Right lobe of liver (tissue), 6 donors: Measurements from ENCODE around the gene KCNMA1. TPM values are rescaled to one million over a fixed set of nuclear protein-coding genes. Genes with fewer than 3 reads are reported as not detected.

Experiments used
- ATAC-seq, 4 donors: fragments of 200-7000 bp; cut with Tn5 transposase; one replicate each; pipeline ENCODE4 v1.9.1; 2020; ENCODE audit warnings: mild to moderate bottlenecking in 4 of 4, moderate library complexity in 4 of 4
- DNase-seq, 3 donors: peaks; one replicate each; pipeline ENCODE4 v3.0.0-alpha.2; 2020
- H3K27ac ChIP-seq, 3 donors: fragments of 200-600 bp; one replicate each; pipeline ENCODE4 v1.8.0; 2022
- H3K27me3 ChIP-seq, 2 donors: fragments of 200-600 bp; one replicate each; pipeline ENCODE4 v1.8.0; 2022
- H3K36me3 ChIP-seq, 4 donors: fragments of 200-600 bp; sonication (generic) in 1 of 4; one replicate each; pipeline versions ENCODE4 v1.5.1 to v1.8.0; 2017 to 2022; ENCODE audit warnings: control low read depth in 1 of 4
- H3K4me1 ChIP-seq, 4 donors: fragments of 200-600 bp; sonication (generic) in 1 of 4; one replicate each; pipeline versions ENCODE4 v1.5.1 to v1.8.0; 2017 to 2022; ENCODE audit warnings: control low read depth in 1 of 4
- H3K4me3 ChIP-seq, 3 donors: fragments of 200-600 bp; one replicate each; pipeline ENCODE4 v1.8.0; 2022
- H3K9me3 ChIP-seq, 4 donors: fragments of 200-600 bp; sonication (generic) in 1 of 4; one replicate each; pipeline versions ENCODE4 v1.5.1 to v1.8.0; 2017 to 2022; ENCODE audit warnings: control low read depth in 1 of 4
- POLR2A ChIP-seq: fragments of 450-650 bp; IDR thresholded peaks from one replicate; pipeline ENCODE4 v1.6.1; 2017; ENCODE audit warnings: antibody characterized with exemption, mild to moderate bottlenecking
- WGBS: methylation state at CpG from one replicate; pipeline ENCODE4 v1.1.6; 2018; ENCODE audit warnings: low coverage, low lambda C conversion rate; ENCODE audit not compliant: insufficient coverage; ENCODE audit errors: missing lambda C conversion rate; 5-methylcytosine and 5-hydroxymethylcytosine counted together
- intact Hi-C, 2 donors: fragments of 100-400 bp; cut with DNase I; formaldehyde crosslinking; loops; one replicate each; pipeline versions ENCODE4 v1.11.2 to v1.14.1; 2022
- total RNA-seq, 6 experiments: library from RNA; depleted of rRNA in 2 of 6; stranded (reverse); fragments of >200 nt in 2 of 6; fragmentation: NEBNext Ultra II Directional in 3 of 6; extraction: Animal tissue kit (Norgen Biotek cat#: 25700) in 3 of 6; gene quantifications; one replicate each; pipeline versions ENCODE4 v1.1.0 to v1.2.4, GENCODE V29; 2016 to 2023
- TF ChIP-seq, protein P1 (sequence below), 4 donors: fragments of 200-600 bp in 3 of 4; fragments of 450-650 bp in 1 of 4; IDR thresholded peaks; one replicate each; pipeline versions ENCODE4 v1.5.1 to v1.8.0; 2016 to 2022; ENCODE audit warnings: antibody characterized with exemption in 4 of 4, mild to moderate bottlenecking in 2 of 4
- donor health status: DM: no; HTN: yes; CAD: no.
- donor health status: DM: no; HTN: no; CAD: no.
- donor health status: DM: no; HTN: no; CAD: no.
- donor health status: DM: no; HTN: yes; CAD: no.
- donor health status: DM: no; HTN: yes; CAD: no.

KCNMA1 gene
- total RNA-seq, 6 experiments from 2014 or later: 5.7 to 48.0 (median 15.1) TPM

GRCh38 chr10:77212632-77213031 is 425.0 kb downstream of the KCNMA1 start:
- no peak for DNase-seq
- H3K27me3 ChIP-seq: no peaks in the 10 kb centered on the region
- intact Hi-C loops: no loop called here
- H3K4me1 ChIP-seq: no peaks in the 10 kb centered on the region
- no peaks in the 10 kb centered on the region for H3K9me3 ChIP-seq
- H3K4me3 ChIP-seq: no peak overlapping the region
- no peaks in the 10 kb centered on the region for H3K36me3 ChIP-seq
- no peak for TF ChIP-seq POLR2A
- TF ChIP-seq, protein P1, sequence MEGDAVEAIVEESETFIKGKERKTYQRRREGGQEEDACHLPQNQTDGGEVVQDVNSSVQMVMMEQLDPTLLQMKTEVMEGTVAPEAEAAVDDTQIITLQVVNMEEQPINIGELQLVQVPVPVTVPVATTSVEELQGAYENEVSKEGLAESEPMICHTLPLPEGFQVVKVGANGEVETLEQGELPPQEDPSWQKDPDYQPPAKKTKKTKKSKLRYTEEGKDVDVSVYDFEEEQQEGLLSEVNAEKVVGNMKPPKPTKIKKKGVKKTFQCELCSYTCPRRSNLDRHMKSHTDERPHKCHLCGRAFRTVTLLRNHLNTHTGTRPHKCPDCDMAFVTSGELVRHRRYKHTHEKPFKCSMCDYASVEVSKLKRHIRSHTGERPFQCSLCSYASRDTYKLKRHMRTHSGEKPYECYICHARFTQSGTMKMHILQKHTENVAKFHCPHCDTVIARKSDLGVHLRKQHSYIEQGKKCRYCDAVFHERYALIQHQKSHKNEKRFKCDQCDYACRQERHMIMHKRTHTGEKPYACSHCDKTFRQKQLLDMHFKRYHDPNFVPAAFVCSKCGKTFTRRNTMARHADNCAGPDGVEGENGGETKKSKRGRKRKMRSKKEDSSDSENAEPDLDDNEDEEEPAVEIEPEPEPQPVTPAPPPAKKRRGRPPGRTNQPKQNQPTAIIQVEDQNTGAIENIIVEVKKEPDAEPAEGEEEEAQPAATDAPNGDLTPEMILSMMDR (IDR thresholded peaks at IDR 0.05): no peak
- ATAC-seq: no peak
- 76% methylated on average over 5 of the region's 5 CpGs for WGBS
- H3K27ac ChIP-seq: no peak overlapping the region

DNA sequence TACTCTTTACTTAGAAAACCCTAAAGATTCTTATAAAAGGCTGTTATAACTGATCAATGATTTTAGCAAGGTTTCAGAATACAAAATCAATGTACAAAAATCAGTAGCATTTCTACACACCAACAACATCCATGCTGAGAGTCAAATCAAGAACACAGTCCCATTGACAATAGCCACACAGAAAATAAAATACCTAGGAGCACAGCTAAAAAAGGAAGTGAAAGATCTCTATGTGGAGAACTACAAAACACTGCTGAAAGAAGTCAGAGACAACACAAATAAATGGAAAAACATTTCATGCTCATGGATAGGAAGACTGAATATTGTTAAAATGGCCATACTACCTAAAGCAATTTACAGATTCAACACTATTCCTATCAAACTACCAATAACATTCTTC is 427.0 kb downstream of the KCNMA1 start:
- DNase-seq: no peak
- H3K27ac ChIP-seq: no peak overlapping the region
- no peak for TF ChIP-seq POLR2A
- TF ChIP-seq, protein P1 (IDR thresholded peaks at IDR 0.05): no peak
- H3K27me3 ChIP-seq: no peaks in the 10 kb centered on the region
- H3K4me3 ChIP-seq: no peak overlapping the region
- no peaks in the 10 kb centered on the region for H3K36me3 ChIP-seq
- intact Hi-C loops: no loop called here
- H3K4me1 ChIP-seq: no peaks in the 10 kb centered on the region
- no peak for ATAC-seq
- H3K9me3 ChIP-seq: no peaks in the 10 kb centered on the region

DNA sequence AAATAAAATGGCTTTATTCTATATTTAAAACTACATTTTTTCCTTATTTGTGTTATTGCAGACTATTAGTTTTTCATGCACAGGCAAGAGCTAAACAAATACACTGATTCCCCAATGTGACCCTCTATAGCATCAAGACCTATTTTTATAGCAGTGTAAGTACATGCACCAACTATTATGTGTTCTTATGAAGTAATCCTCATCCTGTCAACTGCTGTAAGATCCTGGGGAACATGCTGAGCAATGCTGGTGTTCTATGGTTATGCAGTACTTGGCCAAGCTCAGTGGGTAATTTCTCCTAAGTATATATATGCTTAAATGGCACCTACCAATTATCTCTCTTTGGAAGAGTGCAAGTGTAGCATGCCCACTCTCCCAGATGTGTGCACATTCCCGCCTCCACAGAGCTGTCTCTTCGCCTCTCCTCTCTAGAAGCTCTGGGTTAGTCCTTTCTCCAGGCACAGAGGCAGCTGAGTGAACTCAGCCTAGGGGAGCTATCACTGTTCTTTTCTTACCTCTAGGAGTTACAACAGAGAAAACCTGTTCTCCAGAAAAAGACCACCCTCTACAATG is 428.8 kb downstream of the KCNMA1 start:
- no peaks in the 10 kb centered on the region for H3K36me3 ChIP-seq
- H3K27ac ChIP-seq: no peak overlapping the region
- 86% methylated on average over 1 of the region's 2 CpGs for WGBS
- H3K9me3 ChIP-seq: no peaks in the 10 kb centered on the region
- DNase-seq: no peak
- no peak for TF ChIP-seq POLR2A
- TF ChIP-seq, protein P1 (IDR thresholded peaks at IDR 0.05): no peak
- no peaks in the 10 kb centered on the region for H3K4me1 ChIP-seq
- no peaks in the 10 kb centered on the region for H3K27me3 ChIP-seq
- H3K4me3 ChIP-seq: no peak overlapping the region
- intact Hi-C loops: no loop called here
- ATAC-seq: no peak

DNA sequence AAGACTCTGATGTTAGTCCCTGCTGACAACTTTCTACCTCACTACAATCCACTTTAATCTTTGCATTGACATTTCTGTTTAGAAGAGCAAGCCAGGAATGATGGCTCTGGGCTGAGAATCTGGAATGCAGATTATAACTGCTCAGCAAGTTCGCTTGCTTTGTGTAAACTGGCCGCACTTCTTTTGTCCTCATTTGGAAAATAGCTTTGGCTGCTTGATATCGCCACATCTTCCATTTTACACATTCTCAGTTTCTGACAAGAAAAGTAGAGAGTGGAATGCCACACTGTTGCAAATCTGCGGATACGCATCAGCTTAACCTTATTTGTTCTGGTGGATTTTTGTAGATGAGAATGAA is 429.8 kb downstream of the KCNMA1 start:
- no peak overlapping the region for H3K4me3 ChIP-seq
- H3K36me3 ChIP-seq: no peaks in the 10 kb centered on the region
- DNase-seq (no peak), ATAC-seq (no peak)
- H3K4me1 ChIP-seq: no peaks in the 10 kb centered on the region
- intact Hi-C loops: no loop called here
- H3K9me3 ChIP-seq: no peaks in the 10 kb centered on the region
- TF ChIP-seq, protein P1 (IDR thresholded peaks at IDR 0.05): no peak
- no peak for TF ChIP-seq POLR2A
- H3K27me3 ChIP-seq: no peaks in the 10 kb centered on the region
- 89% methylated on average over 5 of the region's 5 CpGs for WGBS
- H3K27ac ChIP-seq: no peak overlapping the region
